ENCODE results near the gene KRT84.
"Not testable (repeated sequence)": the region's sequence is repeated elsewhere in the genome, so short reads cannot be mapped to it uniquely, and the experiment has no call there.

The KRT84 gene

DNA sequence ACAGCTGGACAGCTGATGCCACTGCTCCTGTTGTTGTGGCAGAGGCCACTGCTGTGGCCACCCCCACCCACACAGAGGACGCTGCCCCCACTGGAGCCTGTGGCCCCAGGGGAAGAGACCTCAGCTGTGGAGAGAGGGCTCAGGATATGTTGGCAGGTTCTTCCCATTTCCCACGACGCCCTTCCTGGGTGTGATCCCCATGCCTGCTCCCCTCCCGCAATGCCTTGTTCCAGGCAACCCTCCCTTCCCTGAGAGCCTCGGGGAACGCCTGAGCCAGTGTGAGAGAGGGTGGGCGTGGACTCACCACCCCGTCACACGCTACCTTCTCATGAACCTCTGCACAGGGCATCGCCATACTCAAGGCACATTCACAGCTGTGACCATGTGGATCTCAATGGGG lies 26.4 kb upstream of the KRT84 start:
- DNase-seq (ENCODE audit: low read depth) = no peak

DNA sequence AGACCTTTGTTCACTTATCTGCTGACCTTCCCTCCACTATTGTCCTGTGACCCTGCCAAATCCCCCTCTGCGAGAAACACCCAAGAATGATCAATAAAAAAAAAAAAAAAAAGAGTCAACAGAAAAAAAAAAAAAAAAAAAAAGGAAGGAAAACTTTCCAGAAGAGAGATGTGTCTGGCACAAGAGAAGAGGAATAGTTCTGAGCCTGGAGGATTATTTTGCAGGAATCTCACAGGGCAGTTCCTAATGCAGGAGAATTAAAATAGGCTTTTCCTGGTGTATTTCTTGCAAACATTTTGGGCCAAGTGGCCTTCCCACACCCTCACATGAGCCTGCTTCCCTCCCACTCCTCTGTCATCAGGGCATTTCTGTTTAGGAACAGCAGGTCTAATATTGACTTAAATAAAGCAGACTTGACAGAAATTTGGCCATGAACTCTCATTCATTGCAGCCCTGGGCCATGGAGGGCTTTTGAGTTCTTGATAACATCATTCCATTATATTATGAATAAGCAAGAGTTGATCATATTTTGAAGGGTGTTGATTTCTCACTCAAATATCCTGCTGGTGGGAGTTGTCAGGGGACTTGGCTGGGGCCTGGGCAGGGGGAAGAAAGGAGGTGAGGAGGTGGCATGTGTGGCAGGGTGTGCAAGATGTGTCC lies 25.3 kb upstream of the KRT84 start:
- not testable (repeated sequence) for DNase-seq (ENCODE audit: low read depth)

DNA sequence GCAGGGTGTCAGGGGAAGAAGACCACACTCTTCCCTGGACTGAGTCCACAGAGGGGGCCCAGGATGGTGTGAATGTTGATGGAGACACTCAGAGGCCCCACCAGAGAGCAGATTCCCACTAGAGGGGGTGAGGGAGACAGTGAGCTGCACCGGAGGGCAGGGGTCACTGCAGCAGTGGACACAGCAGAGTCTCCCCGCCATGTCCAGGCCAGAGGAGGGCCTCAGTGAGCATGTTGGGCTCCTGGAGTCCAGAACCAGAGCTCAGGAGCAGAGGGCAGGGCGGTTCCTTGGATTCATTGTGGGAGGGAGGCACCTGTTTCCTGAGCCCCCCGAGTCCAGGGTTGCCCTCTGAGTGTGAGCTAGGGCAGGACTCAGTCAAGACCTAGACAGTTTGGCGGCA lies 22.5 kb upstream of the KRT84 start:
- DNase-seq (ENCODE audit: low read depth) = no peak

DNA sequence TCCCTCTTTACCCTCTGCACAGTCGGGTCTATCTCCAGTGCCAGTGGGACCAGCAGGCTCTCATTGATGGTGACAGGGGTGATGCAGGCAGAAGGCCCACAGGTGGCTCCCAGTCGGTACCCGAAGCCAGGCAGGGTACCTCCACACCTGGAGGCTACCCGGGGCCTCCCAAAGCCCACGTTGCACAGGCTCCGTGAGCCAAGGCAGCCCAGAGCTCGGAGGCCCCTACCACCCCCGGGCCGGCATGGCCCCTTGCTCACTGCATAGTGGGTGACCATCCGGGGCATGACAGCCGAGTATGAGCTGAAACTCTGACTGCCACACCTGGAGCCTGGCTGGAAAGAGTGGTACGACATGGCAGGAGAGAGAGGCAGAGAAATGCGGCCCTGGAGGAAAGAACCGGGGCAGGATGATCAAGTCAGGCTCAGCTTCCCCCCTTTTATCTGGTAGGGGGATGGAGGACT lies 20.5 kb upstream of the KRT84 start, which contains the start of gene KRT82:
Gene KRT82, minus strand, starts transcription at position 414 of the 464 bp plus-strand sequence. Its CDS starts 58 bp downstream, at position 356.
- DNase-seq (ENCODE audit: low read depth) = no peak

DNA sequence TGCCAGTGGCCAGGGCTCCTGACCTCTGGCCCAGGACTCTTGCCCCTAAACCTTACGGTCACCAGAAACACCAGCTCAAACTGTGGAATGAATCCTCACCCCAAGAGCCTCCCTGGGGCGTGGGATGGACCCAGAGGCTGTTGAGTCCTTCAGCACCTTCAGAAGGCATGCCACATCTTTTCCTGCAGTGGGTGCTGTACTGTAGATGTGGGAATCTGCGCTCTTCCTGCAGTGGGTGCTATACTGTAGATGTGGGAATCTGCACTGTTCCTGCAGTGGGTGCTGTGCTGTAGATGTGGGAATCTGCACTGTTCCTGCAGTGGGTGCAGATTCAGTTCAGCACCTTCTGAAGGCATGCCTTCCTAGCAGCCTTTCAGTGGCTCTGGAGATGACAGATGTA lies 19.5 kb upstream of the KRT84 start:
- DNase-seq (ENCODE audit: low read depth) = no peak

DNA sequence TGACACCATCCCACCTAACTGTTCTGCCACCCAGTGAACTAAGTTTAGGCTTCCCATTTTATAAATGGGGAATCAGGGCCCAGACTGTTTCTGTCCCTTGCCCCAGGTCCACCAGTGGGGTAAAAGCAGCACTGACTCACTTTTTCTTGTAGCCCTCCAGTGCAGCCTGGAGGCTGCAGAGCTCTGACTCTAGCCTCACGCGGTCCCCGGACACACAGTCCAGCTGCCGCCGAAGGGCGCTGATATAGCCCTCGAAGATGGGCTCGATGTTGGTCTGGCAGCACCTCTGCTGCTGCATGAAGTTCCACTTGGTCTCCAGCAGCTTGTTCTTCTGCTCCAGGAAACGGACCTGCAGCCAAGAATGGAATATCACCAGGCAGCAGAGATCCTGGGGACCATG lies 18.1 kb upstream of the KRT84 start:
- no peak for DNase-seq (ENCODE audit: low read depth)

DNA sequence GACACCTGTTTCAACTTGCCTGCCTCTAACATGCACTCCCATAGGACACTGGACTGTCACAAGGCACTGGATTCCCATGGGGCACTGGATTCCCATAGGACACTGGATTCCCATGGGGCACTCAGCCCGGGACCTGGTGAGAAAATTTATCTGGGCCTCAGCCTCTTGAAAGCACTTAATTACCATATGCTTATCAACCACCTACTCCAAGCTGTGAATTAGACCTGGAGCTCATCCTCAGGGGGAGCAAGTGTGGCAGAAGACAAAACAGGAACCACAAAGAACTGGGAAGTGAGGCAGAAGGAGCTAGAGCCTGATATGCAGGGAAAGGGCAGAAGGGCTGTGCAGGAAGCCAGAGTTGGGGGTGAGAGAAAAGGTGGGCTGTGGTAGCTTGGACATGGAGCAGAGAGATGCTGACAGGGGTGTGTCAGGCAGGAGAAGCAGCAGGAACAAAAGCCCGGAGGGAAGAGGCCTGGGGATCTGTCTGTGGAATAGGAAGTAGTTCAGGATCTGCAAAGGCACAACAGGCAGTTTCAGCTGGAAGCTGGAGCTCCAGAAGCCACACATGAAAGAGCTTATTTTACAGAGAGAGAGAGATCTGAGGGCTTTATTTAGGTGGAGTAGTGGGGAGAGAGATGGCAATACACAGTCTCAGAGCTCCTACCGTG lies 17.6 kb upstream of the KRT84 start:
- DNase-seq (ENCODE audit: low read depth) = no peak

DNA sequence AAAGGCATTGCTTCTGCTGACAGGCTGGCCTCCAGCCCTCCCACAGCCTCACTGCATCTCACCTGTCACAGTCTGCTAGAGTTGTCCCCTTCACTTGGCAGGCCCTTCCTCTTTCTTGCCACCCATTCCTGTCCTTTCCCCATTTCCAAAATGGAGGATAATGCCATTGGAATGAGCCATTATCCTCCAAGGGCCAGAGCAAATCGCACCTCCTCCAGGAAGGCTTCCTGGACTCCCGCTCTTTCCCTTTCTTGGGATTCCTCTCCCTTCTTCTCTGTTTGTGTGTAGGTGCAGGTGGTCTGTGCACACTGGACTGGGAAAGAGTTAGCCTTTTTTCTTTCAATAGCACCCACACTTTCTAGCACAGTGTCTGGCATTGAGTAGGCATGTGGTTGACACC lies 16.9 kb upstream of the KRT84 start:
- no peak for DNase-seq (ENCODE audit: low read depth)

DNA sequence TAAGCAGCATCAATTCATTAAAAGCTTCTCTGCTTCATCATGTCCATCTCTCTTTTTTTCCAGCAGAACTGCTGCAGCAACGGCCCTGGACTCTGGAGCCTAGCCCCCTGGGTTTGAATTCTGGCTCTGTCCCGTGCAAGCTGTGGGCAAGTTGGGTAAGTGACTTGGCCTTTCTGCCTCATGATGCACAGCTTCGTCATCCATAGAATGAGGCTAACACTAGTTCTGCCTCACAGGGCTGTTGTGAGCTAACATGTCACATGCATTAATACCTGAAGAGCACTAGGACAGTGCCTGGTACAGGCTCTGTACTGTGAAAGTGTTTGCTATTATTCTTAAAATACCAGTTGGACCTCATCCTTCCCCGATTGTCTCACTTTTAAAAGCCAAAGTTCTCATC lies 16.5 kb upstream of the KRT84 start:
- no peak for DNase-seq (ENCODE audit: low read depth)

DNA sequence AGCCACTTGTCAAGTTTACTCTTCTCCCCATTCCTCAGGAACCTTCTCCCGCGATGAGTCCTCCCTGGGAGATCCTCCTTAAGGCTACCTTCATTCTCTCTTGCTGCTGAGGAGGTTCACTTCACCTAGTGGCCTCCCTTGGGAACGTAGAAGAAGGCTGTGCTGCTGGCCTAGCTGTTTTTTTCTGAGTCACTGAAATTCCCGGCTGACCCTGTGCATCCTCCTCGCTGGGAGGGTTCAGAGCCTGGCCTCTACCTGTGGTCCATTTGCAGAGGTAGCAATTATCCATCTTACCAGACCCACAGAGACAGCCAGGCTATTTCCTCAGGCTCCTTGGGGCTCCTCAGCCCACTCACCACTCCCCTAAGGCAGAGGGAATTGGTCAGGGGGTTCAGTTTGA lies 16.1 kb upstream of the KRT84 start:
- DNase-seq (ENCODE audit: low read depth) = no peak

DNA sequence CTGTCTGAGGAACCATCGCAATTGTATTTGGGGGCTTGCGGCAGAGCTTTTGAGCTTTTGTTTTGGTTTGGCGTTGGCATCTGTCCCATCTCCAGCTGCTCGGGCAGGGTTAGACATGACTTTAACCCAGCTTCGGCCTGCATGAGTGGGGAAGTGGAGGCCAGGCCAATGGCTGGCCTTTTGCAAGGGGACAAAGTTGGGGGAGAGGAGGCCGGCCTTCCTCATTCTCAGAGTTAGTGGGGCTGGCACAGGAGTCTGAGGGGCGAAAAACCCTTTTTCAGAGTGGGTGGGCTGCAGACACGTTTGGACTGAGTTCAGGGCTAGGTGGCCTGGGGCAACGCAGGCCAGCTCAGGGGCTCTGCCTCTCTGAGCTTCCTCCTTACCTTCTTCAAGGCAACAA lies 15.5 kb upstream of the KRT84 start:
- DNase-seq (ENCODE audit: low read depth) = no peak

DNA sequence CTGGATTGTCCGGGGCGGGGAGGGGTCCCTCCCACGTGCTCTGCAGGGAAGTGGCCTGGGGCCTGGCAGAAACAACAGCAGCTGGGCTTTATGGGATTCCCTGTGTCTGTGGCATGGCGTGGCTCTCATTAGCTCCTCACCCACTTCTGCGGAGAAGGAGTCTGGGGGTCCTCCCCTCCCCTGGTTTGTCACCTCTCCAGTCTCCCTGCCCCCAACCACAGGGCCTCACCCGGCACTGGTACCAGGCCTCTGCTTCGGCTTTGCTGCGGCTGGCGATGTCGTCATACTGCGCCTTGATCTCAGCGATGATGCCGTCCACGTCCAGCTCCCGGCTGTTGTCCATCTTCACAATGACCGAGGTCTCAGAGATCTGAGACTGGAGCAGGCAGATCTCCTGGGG lies 14.3 kb upstream of the KRT84 start:
- no peak for DNase-seq (ENCODE audit: low read depth)

DNA sequence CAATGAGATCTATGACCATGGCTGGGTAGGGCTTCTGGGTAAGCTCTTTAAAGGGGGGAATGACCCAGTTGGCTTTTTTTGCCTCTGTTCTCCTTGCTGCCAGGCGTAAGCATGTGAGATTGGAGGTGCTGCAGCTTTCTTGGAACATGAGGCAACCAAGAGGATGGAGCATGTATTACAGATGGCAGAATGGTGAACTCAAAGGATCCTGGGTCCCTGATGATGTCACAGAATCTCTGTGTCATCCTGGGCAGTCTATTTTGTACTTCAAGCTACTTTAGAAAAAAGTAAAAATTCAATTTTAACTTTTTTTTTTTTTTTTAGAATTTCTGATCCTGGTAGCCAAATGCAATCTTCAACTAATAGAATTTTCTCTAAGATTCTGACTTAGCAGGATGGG lies 12.7 kb upstream of the KRT84 start:
- no peak for DNase-seq (ENCODE audit: low read depth)

DNA sequence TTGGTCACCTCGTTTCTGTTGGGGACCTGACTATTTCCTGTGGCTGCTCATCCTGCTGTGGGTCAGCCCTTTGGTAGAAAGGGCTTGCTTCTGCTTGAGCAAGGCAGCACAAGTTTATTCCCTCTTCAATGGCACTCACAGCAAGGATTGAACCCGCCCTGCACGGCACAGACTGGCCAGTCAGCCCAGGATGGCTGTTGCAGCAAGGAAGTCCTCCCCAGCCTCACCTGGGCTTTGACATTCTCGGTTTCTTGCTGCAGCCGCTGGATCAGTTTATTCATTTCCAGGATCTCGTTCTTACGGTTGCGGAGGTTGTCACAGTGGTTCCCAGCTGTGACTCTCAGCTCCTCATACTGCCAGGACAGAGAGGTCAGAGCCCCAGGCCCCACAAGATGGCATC lies 11.2 kb upstream of the KRT84 start:
- no peak for DNase-seq (ENCODE audit: low read depth)

DNA sequence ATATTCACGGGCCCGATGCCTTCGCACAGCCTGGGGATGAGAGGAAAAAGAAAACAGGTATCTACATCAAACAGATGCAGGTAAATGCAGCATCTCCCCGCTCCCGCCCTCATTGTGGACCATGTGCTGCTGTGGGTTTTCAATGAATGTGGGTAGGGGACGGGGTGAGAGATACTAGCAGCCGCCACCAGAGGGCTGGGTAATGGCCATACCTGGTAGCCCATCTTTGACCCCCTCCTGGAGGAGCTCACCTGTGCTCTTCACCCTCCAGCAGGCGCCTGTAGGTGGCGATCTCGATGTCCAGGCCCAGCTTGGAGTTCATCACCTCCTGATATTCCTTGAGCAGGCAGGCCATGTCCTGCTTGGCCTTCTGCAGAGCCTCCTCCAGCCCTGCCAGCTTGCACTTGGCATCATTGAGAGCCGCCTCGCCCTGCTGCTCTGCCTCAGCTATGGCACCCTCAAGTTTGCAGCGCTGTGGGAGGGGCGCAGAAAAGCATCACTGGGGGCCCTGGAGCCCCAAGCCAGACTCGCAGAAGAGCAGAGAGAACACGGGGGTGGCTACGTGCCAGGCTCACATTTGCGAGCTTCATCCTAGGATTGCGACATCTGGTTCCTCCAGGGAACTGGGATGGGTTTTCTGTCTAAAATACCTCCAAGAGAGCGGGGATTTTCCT lies 10.4 kb upstream of the KRT84 start:
- DNase-seq (ENCODE audit: low read depth) = no peak

DNA sequence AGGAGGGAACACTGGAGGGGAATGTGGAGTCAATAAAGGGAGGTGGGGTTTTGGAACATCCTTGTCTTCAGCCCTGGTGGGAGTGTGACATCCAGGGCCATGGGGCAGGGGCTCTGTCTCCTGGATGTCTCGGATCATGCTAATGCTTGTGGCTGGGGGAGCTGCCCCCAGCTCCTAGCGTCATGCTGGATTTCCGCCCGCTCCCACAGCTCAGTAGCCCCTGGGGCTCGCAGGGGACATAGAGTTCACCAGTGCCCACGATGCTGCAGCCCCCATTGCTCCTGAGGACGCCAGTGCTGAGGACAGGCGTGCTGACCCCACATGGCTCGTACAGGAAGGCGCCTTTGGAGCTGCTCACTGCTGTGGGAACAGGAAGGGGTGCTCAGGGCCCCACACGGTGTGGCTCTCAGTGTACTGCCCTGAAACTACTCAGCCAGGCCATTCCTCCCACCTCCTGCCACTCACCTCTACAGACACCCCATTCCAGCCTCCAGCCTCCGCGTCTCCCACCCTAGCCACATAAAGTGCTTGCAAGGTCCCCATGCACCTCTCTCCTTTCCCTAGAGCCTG lies 9.5 kb upstream of the KRT84 start:
- no peak for DNase-seq (ENCODE audit: low read depth)

DNA sequence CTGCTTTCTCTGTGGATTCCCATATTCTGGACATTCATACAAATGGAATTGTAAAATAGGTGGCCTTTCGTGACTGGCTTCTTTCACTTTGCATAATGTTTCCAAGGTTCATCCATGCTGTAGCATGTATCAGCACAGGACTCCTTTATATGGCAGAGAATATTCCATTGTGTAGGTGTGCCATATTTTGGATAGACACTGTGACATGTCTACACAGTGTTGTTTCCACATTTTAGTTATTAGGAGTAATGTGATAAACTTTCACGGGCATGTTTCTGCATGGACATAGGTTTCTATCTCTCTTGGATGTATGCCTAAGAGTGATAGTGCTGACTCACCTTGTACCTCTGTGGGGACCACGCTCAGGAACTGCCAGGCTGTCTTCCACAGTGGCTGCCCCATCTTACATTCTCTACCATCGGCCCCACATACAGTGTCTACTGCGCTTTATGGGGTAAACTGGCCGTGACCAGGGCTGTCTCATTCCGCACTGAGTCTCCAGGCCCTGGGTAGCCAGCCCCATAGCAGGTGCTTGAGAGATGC lies 7.1 kb upstream of the KRT84 start:
- no peak for DNase-seq (ENCODE audit: low read depth)

DNA sequence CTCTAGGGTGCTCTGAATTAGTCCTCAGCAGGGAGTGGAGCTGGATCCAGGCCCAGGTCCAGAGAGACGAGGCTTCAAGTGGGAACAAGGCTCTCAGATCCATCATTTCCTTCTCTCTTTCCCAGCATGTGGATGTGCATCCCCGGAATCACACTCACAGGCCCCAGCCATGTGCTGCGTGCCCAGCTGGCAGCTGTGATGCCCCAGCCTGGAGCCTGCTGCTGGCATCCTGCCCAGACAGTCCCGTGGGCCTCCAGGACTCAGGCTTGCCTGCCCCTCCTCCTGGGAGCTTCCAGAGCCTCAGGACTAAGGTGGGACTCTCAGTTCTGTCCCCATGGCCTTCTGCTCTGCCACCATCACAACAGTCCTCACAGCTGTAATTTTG lies 6.2 kb upstream of the KRT84 start:
- DNase-seq (ENCODE audit: low read depth) = no peak

DNA sequence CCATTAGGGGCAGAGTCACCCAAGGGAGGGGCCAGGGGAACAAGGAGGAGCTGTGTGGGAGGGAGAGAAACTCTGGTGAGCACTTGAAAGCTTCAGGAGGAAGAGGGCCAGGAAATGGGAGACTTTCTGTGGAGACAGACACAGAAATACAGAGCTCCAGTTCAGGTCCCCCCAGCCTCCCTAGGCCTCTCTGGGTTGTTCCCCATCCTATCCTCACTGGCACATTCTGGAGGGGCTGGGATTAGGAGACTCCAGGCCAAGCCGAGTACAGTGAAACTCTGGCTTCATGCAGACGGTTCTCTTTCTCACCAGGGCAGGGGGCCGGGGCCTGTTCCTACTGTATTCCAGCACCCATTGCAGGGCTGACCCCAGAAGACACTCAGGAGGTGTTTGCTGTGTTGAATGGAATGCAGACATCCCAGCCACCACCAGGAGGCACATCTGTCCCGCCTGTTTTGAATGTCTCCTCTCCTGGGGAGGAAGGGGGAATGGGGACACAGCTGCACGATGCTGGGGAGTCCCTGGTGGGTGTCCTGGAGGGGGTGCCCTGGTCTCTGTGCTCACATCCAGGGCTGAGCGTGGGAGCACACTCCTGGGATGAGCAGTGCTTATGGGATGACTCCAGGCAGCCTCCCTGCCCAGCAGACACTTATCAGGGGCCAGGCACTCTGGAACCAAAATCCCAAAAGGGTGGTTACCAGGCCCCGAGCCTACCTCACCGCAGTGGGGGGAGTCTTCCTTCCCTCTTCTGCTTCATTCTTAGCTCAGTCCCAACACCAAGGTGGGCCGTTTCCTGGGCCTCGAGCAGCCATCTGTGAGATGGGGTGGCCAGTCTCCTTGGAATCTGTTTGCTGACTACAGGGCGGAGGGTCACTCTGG lies 5.5 kb upstream of the KRT84 start:
- DNase-seq (ENCODE audit: low read depth) = peak; percentile 12

DNA sequence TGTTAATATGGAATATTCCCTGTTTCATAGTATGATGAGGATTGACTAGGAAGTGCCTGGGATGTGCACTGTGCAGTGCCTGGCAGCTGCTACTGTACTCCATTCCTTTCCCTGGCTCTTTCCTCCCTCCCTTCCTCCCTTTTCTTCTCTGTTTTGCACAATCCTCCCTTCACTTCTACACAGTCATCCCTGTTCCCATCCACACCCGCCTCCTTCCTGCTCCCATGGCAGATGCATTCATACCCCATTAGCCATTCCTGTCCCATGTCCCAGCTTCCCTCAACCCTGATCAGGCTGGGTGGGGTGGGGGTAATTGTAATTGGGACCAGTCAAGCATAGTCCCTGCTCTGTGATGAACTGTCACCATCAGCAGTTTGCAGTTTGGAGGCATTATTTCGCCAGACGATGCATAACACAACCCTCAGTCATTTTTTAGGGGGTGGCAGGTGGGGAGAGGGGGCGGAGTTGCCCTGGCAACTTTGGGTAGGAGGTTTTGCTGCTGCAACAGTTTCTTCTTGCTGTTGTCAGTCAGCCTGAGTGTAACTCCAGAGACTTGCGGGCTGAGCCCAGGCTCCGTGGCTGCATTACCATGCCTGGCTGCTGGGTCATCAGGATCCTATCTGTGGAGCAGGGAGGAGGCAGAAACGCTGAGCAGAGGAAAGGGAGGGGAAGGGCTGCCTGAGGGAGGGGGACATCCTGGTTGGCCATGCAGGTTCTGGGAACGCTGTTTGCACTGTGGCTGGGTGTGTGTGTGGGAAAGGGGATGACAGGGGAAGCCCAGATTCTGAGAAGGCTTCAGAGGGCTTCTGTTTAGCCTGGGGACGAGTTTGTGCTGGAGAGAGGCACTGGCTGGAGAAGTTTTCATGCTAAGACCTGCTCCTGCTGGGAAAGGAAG lies 4.1 kb upstream of the KRT84 start:
- no peak for DNase-seq (ENCODE audit: low read depth)

DNA sequence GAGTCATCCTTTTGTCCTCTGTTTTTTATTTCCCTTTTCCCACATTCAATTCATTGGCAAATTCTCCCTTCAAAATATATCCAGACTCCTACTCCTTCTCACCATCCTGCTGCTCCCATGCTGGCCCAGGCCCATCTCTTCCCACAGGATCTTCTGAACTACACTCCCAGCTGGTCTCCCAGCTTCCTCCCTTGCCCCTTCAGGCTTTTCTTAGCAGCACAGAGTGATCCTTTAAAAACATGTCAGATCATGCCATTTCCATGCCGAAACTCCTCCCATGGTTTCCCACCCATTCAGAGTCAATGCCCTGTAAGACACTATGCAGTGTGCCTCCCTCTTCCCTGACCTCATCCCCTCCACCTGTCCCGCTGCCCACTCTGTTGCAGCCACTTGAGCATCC lies 2.4 kb upstream of the KRT84 start:
- no peak for DNase-seq (ENCODE audit: low read depth)
